ENCODE measurements around the gene UCK2. TPM values are rescaled to one million over a fixed set of nuclear protein-coding genes. Genes with fewer than 3 reads are reported as not detected.

The UCK2 gene
- total and polyA plus RNA-seq, 2 of the 8 experiments (the other 6 are each of a cell fraction or from before 2014, with no cell fraction given), result 103 to 109 TPM

DNA sequence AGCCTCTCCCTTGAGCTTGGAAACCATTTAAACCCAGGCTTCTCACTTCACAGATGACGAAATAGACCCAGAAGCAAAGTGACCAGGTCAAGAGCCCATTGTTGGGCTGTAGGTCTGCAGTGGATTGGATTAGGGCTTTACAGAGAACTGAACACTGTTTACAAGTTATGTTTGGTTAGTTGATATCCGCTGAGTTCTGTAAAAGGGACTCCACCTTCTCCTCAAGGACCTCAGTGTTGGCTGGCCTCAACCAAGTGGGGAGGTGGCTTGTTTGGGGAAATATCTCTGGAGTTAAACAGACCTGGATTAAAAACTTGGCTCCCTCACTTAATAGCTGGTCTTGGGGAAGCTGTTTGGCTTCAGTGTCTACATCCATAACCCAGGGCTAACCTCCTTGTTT is 88.1 kb downstream of the UCK2 start (continued):
- TF ChIP-seq, protein P1, sequence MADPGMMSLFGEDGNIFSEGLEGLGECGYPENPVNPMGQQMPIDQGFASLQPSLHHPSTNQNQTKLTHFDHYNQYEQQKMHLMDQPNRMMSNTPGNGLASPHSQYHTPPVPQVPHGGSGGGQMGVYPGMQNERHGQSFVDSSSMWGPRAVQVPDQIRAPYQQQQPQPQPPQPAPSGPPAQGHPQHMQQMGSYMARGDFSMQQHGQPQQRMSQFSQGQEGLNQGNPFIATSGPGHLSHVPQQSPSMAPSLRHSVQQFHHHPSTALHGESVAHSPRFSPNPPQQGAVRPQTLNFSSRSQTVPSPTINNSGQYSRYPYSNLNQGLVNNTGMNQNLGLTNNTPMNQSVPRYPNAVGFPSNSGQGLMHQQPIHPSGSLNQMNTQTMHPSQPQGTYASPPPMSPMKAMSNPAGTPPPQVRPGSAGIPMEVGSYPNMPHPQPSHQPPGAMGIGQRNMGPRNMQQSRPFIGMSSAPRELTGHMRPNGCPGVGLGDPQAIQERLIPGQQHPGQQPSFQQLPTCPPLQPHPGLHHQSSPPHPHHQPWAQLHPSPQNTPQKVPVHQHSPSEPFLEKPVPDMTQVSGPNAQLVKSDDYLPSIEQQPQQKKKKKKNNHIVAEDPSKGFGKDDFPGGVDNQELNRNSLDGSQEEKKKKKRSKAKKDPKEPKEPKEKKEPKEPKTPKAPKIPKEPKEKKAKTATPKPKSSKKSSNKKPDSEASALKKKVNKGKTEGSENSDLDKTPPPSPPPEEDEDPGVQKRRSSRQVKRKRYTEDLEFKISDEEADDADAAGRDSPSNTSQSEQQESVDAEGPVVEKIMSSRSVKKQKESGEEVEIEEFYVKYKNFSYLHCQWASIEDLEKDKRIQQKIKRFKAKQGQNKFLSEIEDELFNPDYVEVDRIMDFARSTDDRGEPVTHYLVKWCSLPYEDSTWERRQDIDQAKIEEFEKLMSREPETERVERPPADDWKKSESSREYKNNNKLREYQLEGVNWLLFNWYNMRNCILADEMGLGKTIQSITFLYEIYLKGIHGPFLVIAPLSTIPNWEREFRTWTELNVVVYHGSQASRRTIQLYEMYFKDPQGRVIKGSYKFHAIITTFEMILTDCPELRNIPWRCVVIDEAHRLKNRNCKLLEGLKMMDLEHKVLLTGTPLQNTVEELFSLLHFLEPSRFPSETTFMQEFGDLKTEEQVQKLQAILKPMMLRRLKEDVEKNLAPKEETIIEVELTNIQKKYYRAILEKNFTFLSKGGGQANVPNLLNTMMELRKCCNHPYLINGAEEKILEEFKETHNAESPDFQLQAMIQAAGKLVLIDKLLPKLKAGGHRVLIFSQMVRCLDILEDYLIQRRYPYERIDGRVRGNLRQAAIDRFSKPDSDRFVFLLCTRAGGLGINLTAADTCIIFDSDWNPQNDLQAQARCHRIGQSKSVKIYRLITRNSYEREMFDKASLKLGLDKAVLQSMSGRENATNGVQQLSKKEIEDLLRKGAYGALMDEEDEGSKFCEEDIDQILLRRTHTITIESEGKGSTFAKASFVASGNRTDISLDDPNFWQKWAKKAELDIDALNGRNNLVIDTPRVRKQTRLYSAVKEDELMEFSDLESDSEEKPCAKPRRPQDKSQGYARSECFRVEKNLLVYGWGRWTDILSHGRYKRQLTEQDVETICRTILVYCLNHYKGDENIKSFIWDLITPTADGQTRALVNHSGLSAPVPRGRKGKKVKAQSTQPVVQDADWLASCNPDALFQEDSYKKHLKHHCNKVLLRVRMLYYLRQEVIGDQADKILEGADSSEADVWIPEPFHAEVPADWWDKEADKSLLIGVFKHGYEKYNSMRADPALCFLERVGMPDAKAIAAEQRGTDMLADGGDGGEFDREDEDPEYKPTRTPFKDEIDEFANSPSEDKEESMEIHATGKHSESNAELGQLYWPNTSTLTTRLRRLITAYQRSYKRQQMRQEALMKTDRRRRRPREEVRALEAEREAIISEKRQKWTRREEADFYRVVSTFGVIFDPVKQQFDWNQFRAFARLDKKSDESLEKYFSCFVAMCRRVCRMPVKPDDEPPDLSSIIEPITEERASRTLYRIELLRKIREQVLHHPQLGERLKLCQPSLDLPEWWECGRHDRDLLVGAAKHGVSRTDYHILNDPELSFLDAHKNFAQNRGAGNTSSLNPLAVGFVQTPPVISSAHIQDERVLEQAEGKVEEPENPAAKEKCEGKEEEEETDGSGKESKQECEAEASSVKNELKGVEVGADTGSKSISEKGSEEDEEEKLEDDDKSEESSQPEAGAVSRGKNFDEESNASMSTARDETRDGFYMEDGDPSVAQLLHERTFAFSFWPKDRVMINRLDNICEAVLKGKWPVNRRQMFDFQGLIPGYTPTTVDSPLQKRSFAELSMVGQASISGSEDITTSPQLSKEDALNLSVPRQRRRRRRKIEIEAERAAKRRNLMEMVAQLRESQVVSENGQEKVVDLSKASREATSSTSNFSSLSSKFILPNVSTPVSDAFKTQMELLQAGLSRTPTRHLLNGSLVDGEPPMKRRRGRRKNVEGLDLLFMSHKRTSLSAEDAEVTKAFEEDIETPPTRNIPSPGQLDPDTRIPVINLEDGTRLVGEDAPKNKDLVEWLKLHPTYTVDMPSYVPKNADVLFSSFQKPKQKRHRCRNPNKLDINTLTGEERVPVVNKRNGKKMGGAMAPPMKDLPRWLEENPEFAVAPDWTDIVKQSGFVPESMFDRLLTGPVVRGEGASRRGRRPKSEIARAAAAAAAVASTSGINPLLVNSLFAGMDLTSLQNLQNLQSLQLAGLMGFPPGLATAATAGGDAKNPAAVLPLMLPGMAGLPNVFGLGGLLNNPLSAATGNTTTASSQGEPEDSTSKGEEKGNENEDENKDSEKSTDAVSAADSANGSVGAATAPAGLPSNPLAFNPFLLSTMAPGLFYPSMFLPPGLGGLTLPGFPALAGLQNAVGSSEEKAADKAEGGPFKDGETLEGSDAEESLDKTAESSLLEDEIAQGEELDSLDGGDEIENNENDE (IDR thresholded peaks at IDR 0.05; ENCODE audit: insufficient replicate concordance, low read length), result no peak
- no peak for TF ChIP-seq TCF12 (IDR thresholded peaks at IDR 0.05; ENCODE audit: low read depth, low read length)
- no peak for TF ChIP-seq CTBP2 (IDR thresholded peaks at IDR 0.05; ENCODE audit: borderline replicate concordance, insufficient read depth, insufficient read length, low read length)
- TF ChIP-seq SIN3A (conservative IDR thresholded peaks at IDR 0.05 in 1 of 2, IDR thresholded peaks at IDR 0.05 in 1 of 2; ENCODE audit: low read depth in 1 of 2, low read length in 2 of 2), result no peak
- no peak for TF ChIP-seq SIRT6 (IDR thresholded peaks at IDR 0.05; ENCODE audit: low read length)
- no peak for TF ChIP-seq PHF8 (conservative IDR thresholded peaks at IDR 0.05; ENCODE audit: low read depth, low read length)
- TF ChIP-seq JUN (IDR thresholded peaks at IDR 0.05; ENCODE audit: low read depth, low read length), result no peak
- no peak for TF ChIP-seq CBX8 (IDR thresholded peaks at IDR 0.05; ENCODE audit: borderline replicate concordance, low read depth, low read length)
- TF ChIP-seq ZNF274 (IDR thresholded peaks at IDR 0.05; ENCODE audit: borderline replicate concordance, extremely low read depth, low read length), result no peak
- no peak for TF ChIP-seq CEBPB (IDR thresholded peaks at IDR 0.05; ENCODE audit: low read depth, low read length)

All from H1 (cell line).